ENCODE results near the gene PIK3IP1. TPM values are rescaled to one million over a fixed set of nuclear protein-coding genes. Genes with fewer than 3 reads are reported as not detected.
A peak's percentile ranks its signal among the peaks of the same experiment; 100 is the strongest.

PIK3IP1 gene
- total RNA-seq, 4 donors from 2014 or later: 39.8 to 88.4 (median 48.1) TPM

GRCh38 chr22:31308181-31308580 lies 15.9 kb upstream of the PIK3IP1 start:
- DNase-seq: no peak
- H3K27ac ChIP-seq: peak overlapping the region in 1 of 3 donors; percentile 28
- no peaks in the 10 kb centered on the region for H3K36me3 ChIP-seq
- intact Hi-C loops (cut with DNase I): no loop called here
- H3K27me3 ChIP-seq: no peaks in the 10 kb centered on the region
- no peaks in the 10 kb centered on the region for H3K9me3 ChIP-seq
- TF ChIP-seq CTCF (IDR thresholded peaks at IDR 0.05) (no peak), POLR2A (IDR thresholded peaks at IDR 0.05) (no peak)
- no peak overlapping the region for H3K4me3 ChIP-seq (replicated peaks in 1 of 3)
- peaks cover 0 to 11% of the 10 kb centered on the region in 2 donors for H3K4me1 ChIP-seq

- H3K27me3 ChIP-seq: no peaks in the 10 kb centered on the region
- no peak for DNase-seq
- 90 to 93% methylated on average over 3 of the region's 3 CpGs for WGBS, 2 donors
These were observed 12.9 kb upstream of the PIK3IP1 start for GRCh38 chr22:31305194-31305593.

GRCh38 chr22:31302537-31302936 lies 10.2 kb upstream of the PIK3IP1 start:
- Histone ChIP-seq H3K4me3 (replicated peaks in 1 of 3) (no peak overlapping the region), H3K9me3 (no peaks in the 10 kb centered on the region), H3K27me3 (no peaks in the 10 kb centered on the region), H3K4me1 (peaks cover 8 to 28% of the 10 kb centered on the region in 2 donors), H3K36me3 (no peaks in the 10 kb centered on the region), H3K27ac (peak overlapping the region in 2 of 3 donors; percentile 27 to 36)
- WGBS, 2 donors: 94% methylated on average over 3 of the region's 3 CpGs
- TF ChIP-seq POLR2A (IDR thresholded peaks at IDR 0.05) (no peak), CTCF (IDR thresholded peaks at IDR 0.05) (no peak)
- no peak for DNase-seq
- intact Hi-C loops (cut with DNase I): no loop called here

More at GRCh38 chr22:31305194-31305593, 12.9 kb upstream of the PIK3IP1 start:
- Histone ChIP-seq H3K36me3 (no peaks in the 10 kb centered on the region), H3K27ac (no peak overlapping the region), H3K9me3 (no peaks in the 10 kb centered on the region), H3K4me1 (peaks cover 8 to 23% of the 10 kb centered on the region in 2 donors), H3K4me3 (replicated peaks in 1 of 3) (no peak overlapping the region)
- intact Hi-C loops (cut with DNase I): no loop called here
- TF ChIP-seq CTCF (IDR thresholded peaks at IDR 0.05) (no peak), POLR2A (IDR thresholded peaks at IDR 0.05) (no peak)

- DNase-seq: peak; percentile 39 to 53
- H3K4me3 ChIP-seq (replicated peaks in 1 of 3): no peak overlapping the region
- intact Hi-C loops (cut with DNase I): no loop called here
- TF ChIP-seq POLR2A (IDR thresholded peaks at IDR 0.05) (no peak), CTCF (IDR thresholded peaks at IDR 0.05) (no peak)
- peak overlapping the region; percentile 6 to 36 (median 27) for H3K27ac ChIP-seq
- no peaks in the 10 kb centered on the region for H3K36me3 ChIP-seq
- H3K4me1 ChIP-seq: peaks cover 8 to 33% of the 10 kb centered on the region in 2 donors
- H3K9me3 ChIP-seq: no peaks in the 10 kb centered on the region
- H3K27me3 ChIP-seq: no peaks in the 10 kb centered on the region
These were observed 9.7 kb upstream of the PIK3IP1 start for GRCh38 chr22:31302006-31302405.

GRCh38 chr22:31300896-31301295 lies 8.6 kb upstream of the PIK3IP1 start:
- peaks cover 16 to 42% of the 10 kb centered on the region in 2 donors for H3K4me1 ChIP-seq
- intact Hi-C loops (cut with DNase I): no loop called here
- WGBS, 2 donors: 75% methylated on average over 3 of the region's 3 CpGs
- no peak for TF ChIP-seq CTCF (IDR thresholded peaks at IDR 0.05)
- no peak for TF ChIP-seq POLR2A (IDR thresholded peaks at IDR 0.05)
- H3K4me3 ChIP-seq (replicated peaks in 1 of 3): no peak overlapping the region
- H3K27ac ChIP-seq: no peak overlapping the region
- H3K27me3 ChIP-seq: no peaks in the 10 kb centered on the region
- DNase-seq: no peak
- H3K9me3 ChIP-seq: no peaks in the 10 kb centered on the region
- H3K36me3 ChIP-seq: no peaks in the 10 kb centered on the region
